ENCODE results near the gene SPCS3.

SPCS3 gene

DNA sequence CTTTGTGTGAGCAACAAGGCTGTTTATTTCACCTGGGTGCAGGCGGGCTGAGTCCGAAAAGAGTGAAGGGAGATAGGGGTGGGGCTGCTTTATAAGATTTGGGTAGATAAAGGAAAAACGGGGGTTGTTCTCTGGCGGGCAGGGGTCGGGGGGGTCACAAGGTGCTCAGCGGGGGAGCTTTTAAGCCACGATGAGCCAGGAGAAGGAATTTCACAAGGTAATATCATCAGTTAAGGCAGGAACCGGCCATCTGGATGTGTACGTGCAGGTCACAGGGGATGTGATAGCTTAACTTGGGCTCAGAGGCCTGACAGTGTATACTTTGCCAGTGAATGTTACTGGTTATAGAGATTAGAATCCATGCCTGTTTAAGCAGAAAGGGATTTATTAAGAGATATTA lies 19.7 kb upstream of the SPCS3 start:
- ChIA-PET POLR2A (no interaction called here), CTCF (no interaction called here)
- TF ChIP-seq FOXM1 (IDR thresholded peaks at IDR 0.05; ENCODE audit: borderline replicate concordance) (no peak), LEF1 (IDR thresholded peaks at IDR 0.05; ENCODE audit: borderline replicate concordance) (no peak), SUZ12 (IDR thresholded peaks at IDR 0.05) (no peak), HDGF (IDR thresholded peaks at IDR 0.05; ENCODE audit: borderline replicate concordance) (no peak)
- DNase-seq (ENCODE audit: extremely low spot score) = no peak

DNA sequence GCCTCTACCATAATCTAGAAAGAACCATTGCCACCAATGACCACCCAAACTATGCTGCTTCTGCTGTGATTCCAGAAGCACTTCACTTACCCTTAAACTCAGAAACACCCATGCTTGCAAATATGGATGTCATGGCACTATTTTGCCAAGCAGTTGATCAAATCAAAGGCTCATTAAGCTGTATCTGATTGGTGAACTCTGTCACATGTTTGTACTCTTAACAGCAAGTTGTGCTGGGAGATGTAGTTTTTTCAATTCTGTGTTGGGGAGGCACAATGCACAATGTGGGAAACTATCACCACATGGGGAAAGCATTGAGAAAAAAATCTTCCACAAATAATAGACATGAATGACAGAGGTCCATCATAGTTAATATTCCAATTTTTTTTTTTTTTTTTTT lies 19.2 kb upstream of the SPCS3 start:
- no peak for DNase-seq (ENCODE audit: extremely low spot score)
- no peak for TF ChIP-seq LEF1 (IDR thresholded peaks at IDR 0.05; ENCODE audit: borderline replicate concordance)
- no peak for TF ChIP-seq SUZ12 (IDR thresholded peaks at IDR 0.05)
- no peak for TF ChIP-seq FOXK2 (IDR thresholded peaks at IDR 0.05)
- no peak for TF ChIP-seq TARDBP (IDR thresholded peaks at IDR 0.05)
- POLR2A ChIA-PET = no interaction called here
- CTCF ChIA-PET = no interaction called here

DNA sequence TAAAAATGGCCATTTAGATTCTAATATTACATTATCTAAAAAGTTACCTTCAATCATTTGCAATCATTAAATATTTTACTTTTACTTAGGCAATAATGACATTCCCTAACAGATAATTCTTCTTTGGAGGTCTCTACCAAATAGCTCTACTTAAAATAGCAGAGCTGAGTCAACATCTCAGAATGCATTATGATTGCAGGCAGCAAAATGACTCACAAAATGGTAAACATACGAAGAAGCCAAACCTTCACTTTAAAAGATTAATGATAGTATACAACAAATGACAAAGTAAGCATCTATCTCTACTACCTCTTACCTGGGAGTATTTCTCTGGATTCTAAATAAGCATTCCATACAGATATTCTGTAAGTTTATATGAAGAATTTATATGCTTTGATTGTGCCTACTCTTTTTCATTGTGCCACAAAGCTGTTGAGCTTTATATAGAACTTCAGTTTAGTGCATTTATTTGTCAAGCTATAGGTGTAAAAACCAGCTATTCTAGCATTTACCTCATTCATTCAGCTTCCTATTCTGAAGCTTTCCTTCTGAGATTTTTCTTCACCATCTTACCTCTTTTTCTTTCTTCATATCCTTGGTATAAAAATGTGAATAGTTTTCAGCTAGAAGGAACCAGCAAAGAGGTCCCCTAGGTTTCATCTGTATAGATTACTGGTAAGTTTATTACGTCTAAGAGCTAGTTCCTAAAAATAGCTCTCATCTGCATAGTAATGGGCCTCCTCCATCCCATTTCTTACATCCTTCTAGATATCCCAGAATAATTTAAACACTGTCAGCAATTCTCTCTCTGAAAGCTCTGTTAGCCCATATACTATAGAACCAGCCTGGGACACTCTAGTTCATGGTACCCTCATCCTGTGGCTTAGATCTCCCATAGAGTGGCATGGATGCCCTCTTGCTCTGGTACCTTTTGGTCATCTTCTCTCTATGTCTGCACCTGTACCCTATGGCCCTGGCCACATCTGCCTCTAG lies 17.2 kb upstream of the SPCS3 start:
- DNase-seq (ENCODE audit: extremely low spot score) = no peak
- TF ChIP-seq FOXM1 (IDR thresholded peaks at IDR 0.05; ENCODE audit: borderline replicate concordance) (no peak), SUZ12 (IDR thresholded peaks at IDR 0.05) (no peak), BHLHE40 (IDR thresholded peaks at IDR 0.05; ENCODE audit: borderline replicate concordance) (no peak), TARDBP (IDR thresholded peaks at IDR 0.05) (no peak), ARNT (IDR thresholded peaks at IDR 0.05) (no peak), ZNF384 (IDR thresholded peaks at IDR 0.05) (no peak), CTBP1 (IDR thresholded peaks at IDR 0.05; ENCODE audit: borderline replicate concordance) (no peak), SP1 (IDR thresholded peaks at IDR 0.05) (no peak), LEF1 (IDR thresholded peaks at IDR 0.05; ENCODE audit: borderline replicate concordance) (no peak), NFRKB (IDR thresholded peaks at IDR 0.05) (no peak), L3MBTL2 (conservative IDR thresholded peaks at IDR 0.05) (no peak), HDGF (IDR thresholded peaks at IDR 0.05; ENCODE audit: borderline replicate concordance) (no peak), FOXK2 (IDR thresholded peaks at IDR 0.05) (no peak), FOXA1 (IDR thresholded peaks at IDR 0.05) (no peak), ELF4 (IDR thresholded peaks at IDR 0.05) (no peak)
- TF ChIP-seq, protein P1, sequence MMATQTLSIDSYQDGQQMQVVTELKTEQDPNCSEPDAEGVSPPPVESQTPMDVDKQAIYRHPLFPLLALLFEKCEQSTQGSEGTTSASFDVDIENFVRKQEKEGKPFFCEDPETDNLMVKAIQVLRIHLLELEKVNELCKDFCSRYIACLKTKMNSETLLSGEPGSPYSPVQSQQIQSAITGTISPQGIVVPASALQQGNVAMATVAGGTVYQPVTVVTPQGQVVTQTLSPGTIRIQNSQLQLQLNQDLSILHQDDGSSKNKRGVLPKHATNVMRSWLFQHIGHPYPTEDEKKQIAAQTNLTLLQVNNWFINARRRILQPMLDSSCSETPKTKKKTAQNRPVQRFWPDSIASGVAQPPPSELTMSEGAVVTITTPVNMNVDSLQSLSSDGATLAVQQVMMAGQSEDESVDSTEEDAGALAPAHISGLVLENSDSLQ (IDR thresholded peaks at IDR 0.05) = no peak
- ChIA-PET POLR2A (no interaction called here), CTCF (no interaction called here)

- TF ChIP-seq FOXA1 (IDR thresholded peaks at IDR 0.05) (no peak), ZNF384 (IDR thresholded peaks at IDR 0.05) (no peak), BHLHE40 (IDR thresholded peaks at IDR 0.05; ENCODE audit: borderline replicate concordance) (no peak), LEF1 (IDR thresholded peaks at IDR 0.05; ENCODE audit: borderline replicate concordance) (no peak), SP1 (IDR thresholded peaks at IDR 0.05) (no peak), NFRKB (IDR thresholded peaks at IDR 0.05) (no peak), ARNT (IDR thresholded peaks at IDR 0.05) (no peak)
- TF ChIP-seq, protein P1 (IDR thresholded peaks at IDR 0.05) = no peak
- no peak for DNase-seq (ENCODE audit: extremely low spot score)
- POLR2A ChIA-PET = no interaction called here
- CTCF ChIA-PET = no interaction called here
These were observed 15.8 kb upstream of the SPCS3 start for GRCh38 chr4:176303938-176304337.

DNA sequence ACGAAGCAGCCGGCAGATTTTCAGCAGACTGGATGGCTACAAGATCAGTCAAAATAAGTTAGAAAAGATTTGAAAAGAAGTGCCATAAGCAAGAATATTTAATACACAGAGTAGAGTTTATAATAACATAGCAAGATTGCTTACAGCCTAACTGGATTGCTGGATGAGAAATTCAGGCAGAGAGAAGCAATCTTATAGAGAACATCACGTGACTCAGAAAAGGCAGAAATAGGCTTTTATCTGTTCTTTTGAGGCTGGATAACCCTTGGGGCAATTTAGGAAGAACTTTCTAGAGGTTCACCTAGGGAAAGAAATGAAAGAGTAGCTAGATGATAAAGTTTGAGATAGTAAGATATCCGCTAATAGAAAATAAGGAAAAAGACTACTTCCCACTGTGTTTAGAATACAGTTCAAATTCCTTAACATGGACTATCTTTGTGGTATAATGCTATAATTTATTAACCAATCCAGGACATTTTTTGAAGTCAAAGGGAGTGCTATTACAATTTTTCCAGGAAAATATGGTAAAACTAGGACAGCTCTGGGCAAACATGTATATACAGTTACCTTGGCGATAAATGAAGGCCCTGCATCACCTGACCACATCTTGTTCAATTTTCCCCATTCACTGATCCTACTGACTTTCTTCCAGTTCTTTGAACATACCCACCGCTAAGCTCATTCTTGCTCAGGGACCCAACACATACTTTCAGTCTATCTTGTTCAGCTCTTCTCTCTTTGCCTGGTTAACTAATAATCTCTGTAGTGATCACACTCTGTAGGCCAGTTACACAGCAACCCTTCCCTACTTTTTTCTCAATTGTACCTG lies 12.7 kb upstream of the SPCS3 start:
- no peak for DNase-seq (ENCODE audit: extremely low spot score)
- CTCF ChIA-PET = no interaction called here
- TF ChIP-seq LEF1 (IDR thresholded peaks at IDR 0.05; ENCODE audit: borderline replicate concordance) = no peak
- POLR2A ChIA-PET = interaction anchor here (1.1 kb wide), 1 partner anchor 12 kb away, joined by 4 read pairs; no protein-coding TSS in a partner anchor

GRCh38 chr4:176307666-176307930 lies 12.2 kb upstream of the SPCS3 start:
- TF ChIP-seq SUZ12 (IDR thresholded peaks at IDR 0.05) (no peak), LEF1 (IDR thresholded peaks at IDR 0.05; ENCODE audit: borderline replicate concordance) (no peak), HDGF (IDR thresholded peaks at IDR 0.05; ENCODE audit: borderline replicate concordance) (no peak), BHLHE40 (IDR thresholded peaks at IDR 0.05; ENCODE audit: borderline replicate concordance) (no peak), SP1 (IDR thresholded peaks at IDR 0.05) (no peak), ARNT (IDR thresholded peaks at IDR 0.05) (no peak), NFRKB (IDR thresholded peaks at IDR 0.05) (no peak)
- TF ChIP-seq, protein P1 (IDR thresholded peaks at IDR 0.05) = no peak
- ChIA-PET POLR2A (interaction anchor here (1.1 kb wide), 1 partner anchor 11 kb away, joined by 4 read pairs; no protein-coding TSS in a partner anchor), CTCF (no interaction called here)
- no peak for DNase-seq (ENCODE audit: extremely low spot score)

Data from HEK293T (cell line).